Activated T-cell treated with anti-CD3 and anti-CD28 coated beads, Interleukin-2, amount 50 U/mL, for 4 hours (primary cell): ENCODE measurements around the gene ATP5MC3. TPM values are rescaled to one million over a fixed set of nuclear protein-coding genes. Genes with fewer than 3 reads are reported as not detected.
A peak's percentile ranks its signal among the peaks of the same experiment; 100 is the strongest.

Experiments used
- ATAC-seq, 2 donors: fragments of 200-7000 bp; cut with Tn5 transposase; one replicate each; pipeline ENCODE4 v1.10.0; 2021
- DNase-seq: peaks from one replicate; pipeline ENCODE4 v3.0.0-alpha.2; 2020
- H3K27me3 Mint-ChIP-seq: one replicate; pipeline ENCODE4 v1.8.0; 2021; ENCODE audit warnings: low read depth, mixed read lengths
- H3K36me3 Mint-ChIP-seq: one replicate; pipeline ENCODE4 v1.8.0; 2022; ENCODE audit warnings: mixed read lengths; ENCODE audit not compliant: insufficient read depth
- H3K4me1 Mint-ChIP-seq: one replicate; pipeline ENCODE4 v1.8.0; 2021; ENCODE audit warnings: low read depth, mixed read lengths
- H3K4me3 Mint-ChIP-seq: one replicate; pipeline ENCODE4 v1.8.0; 2021; ENCODE audit warnings: mild to moderate bottlenecking, moderate library complexity, mixed read lengths
- H3K9me3 Mint-ChIP-seq: one replicate; pipeline ENCODE4 v1.8.0; 2021; ENCODE audit warnings: mixed read lengths
- total RNA-seq, 3 donors: library from RNA; stranded (reverse); gene quantifications; one replicate each; pipeline ENCODE4 v1.2.1, GENCODE V29; 2021

ATP5MC3 gene
- total RNA-seq, 3 donors from 2014 or later: 348 to 407 (median 371) TPM

DNA sequence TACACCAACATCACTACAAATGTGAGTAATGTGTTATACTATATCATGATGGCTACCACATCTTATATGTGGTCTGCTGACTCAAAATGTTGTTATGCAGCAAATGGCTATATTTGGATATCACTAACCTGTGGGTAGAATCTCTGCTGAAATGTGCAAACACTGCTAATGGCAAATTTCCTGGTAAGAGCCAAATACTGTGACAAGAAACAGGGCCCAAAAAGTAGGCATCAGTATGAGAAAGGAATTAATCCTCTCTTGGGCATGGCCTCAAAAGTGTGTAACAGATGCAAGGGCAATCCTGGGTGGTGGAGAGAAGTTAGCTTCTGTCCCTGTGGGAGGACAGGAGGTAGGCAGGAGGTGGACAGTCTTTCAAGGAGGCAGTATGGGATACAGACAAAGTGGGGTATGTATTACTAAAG, 26.8 kb downstream of the ATP5MC3 start:
- H3K27me3 Mint-ChIP-seq: no peaks in the 10 kb centered on the region
- peaks cover 40% of the 10 kb centered on the region for H3K4me1 Mint-ChIP-seq
- H3K9me3 Mint-ChIP-seq: no peaks in the 10 kb centered on the region
- no peak overlapping the region for H3K4me3 Mint-ChIP-seq
- DNase-seq (no peak), ATAC-seq (peak; percentile 86 to 93)
- peaks cover 10% of the 10 kb centered on the region for H3K36me3 Mint-ChIP-seq

DNA sequence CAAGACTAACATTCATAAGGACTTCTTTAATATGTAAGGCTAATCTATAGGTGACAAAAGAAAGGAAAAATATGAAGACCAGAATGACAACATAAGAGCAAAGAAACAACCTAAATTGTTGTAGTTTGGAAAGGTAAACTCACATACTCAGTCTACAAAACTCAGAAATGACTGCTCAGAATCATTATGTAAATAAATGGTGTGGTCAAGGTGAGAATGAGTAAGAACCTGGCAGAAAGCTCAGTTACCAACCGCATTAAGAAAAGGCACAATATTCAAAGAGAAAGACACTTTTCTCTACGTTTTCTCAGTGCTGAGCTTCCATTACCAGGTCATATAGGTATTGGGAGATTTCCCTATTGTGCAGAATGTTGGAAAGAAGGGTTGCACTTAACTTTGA, 29.3 kb downstream of the ATP5MC3 start:
- Mint-ChIP-seq H3K4me1 (peaks cover 50% of the 10 kb centered on the region), H3K4me3 (no peak overlapping the region), H3K36me3 (peaks cover 25% of the 10 kb centered on the region), H3K9me3 (no peaks in the 10 kb centered on the region), H3K27me3 (no peaks in the 10 kb centered on the region)
- ATAC-seq (peak; percentile 54 to 59), DNase-seq (no peak)

- H3K4me3 Mint-ChIP-seq: no peak overlapping the region
- DNase-seq (no peak), ATAC-seq (no peak)
- H3K36me3 Mint-ChIP-seq: peaks cover 22% of the 10 kb centered on the region
- H3K9me3 Mint-ChIP-seq: no peaks in the 10 kb centered on the region
- no peaks in the 10 kb centered on the region for H3K27me3 Mint-ChIP-seq
- peaks cover 47% of the 10 kb centered on the region for H3K4me1 Mint-ChIP-seq
These were observed 29.7 kb downstream of the ATP5MC3 start for GRCh38 chr2:175151791-175152190.

- ATAC-seq (no peak), DNase-seq (no peak)
- peaks cover 30% of the 10 kb centered on the region for H3K4me1 Mint-ChIP-seq
- H3K27me3 Mint-ChIP-seq: no peaks in the 10 kb centered on the region
- H3K9me3 Mint-ChIP-seq: no peaks in the 10 kb centered on the region
- H3K36me3 Mint-ChIP-seq: peaks cover 31% of the 10 kb centered on the region
- H3K4me3 Mint-ChIP-seq: no peak overlapping the region
These were observed 34.3 kb downstream of the ATP5MC3 start for GRCh38 chr2:175147186-175147585.

- peaks cover 25% of the 10 kb centered on the region for H3K4me1 Mint-ChIP-seq
- no peak for ATAC-seq
- H3K27me3 Mint-ChIP-seq: no peaks in the 10 kb centered on the region
These were observed 37.8 kb downstream of the ATP5MC3 start for GRCh38 chr2:175143678-175144077.

GRCh38 chr2:175143191-175143590, 38.3 kb downstream of the ATP5MC3 start:
- Mint-ChIP-seq H3K4me1 (peaks cover 27% of the 10 kb centered on the region), H3K27me3 (no peaks in the 10 kb centered on the region), H3K4me3 (no peak overlapping the region), H3K36me3 (peaks cover 28% of the 10 kb centered on the region), H3K9me3 (no peaks in the 10 kb centered on the region)
- ATAC-seq (no peak), DNase-seq (no peak)

More at GRCh38 chr2:175143678-175144077, 37.8 kb downstream of the ATP5MC3 start:
- no peak overlapping the region for H3K4me3 Mint-ChIP-seq
- no peaks in the 10 kb centered on the region for H3K9me3 Mint-ChIP-seq
- no peak for DNase-seq
- H3K36me3 Mint-ChIP-seq: peaks cover 27% of the 10 kb centered on the region

GRCh38 chr2:175140332-175140731, 41.2 kb downstream of the ATP5MC3 start:
- Mint-ChIP-seq H3K9me3 (no peaks in the 10 kb centered on the region), H3K27me3 (no peaks in the 10 kb centered on the region), H3K4me1 (peaks cover 34% of the 10 kb centered on the region), H3K4me3 (no peak overlapping the region), H3K36me3 (peaks cover 24% of the 10 kb centered on the region)
- peak in 1 of 2 donors; percentile 63 for ATAC-seq
- no peak for DNase-seq

GRCh38 chr2:175137793-175138192, 43.7 kb downstream of the ATP5MC3 start:
- H3K4me1 Mint-ChIP-seq: peaks cover 35% of the 10 kb centered on the region

DNA sequence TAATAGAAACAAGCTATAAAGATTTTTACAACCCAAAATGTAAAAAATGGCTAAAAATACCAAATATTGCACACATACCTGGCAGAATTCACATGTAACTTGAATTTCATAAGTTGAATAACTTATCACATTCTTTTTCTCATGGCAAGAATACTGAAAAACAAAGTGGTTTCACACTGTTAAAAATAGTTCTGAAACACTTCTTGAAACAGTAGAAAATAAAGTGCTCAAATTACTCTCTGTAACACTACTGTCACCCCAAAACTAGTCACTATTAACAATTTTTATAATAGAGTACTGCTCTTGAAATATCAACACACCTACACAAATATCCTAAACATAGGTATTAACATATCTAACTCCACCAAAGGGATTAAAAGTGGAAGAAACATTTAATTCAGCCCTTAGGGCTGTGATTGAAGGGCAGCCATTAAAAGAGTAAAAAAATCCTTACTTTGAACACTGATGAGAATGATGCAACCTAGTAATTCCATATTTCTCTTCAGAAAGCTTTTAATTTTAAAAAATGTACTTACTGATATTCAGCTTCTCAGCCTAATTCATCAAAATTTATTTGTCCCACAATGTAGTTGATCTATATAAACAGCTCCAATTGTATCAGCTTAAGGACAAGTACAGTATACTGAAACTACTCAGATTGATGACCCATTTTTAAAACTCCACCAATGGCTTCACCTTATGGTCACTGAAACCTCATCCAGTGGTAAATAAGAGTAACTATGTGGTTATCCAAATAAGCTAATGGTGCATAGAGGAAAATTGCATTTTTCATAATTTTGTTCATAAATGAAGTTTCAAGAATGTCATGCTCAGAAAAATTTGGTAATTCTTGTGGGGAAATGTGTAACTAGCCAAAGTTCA, 44.9 kb downstream of the ATP5MC3 start:
- ATAC-seq (no peak), DNase-seq (no peak)
- H3K27me3 Mint-ChIP-seq: no peaks in the 10 kb centered on the region
- H3K4me3 Mint-ChIP-seq: no peak overlapping the region
- peaks cover 25% of the 10 kb centered on the region for H3K36me3 Mint-ChIP-seq
- H3K9me3 Mint-ChIP-seq: no peaks in the 10 kb centered on the region
- peaks cover 30% of the 10 kb centered on the region for H3K4me1 Mint-ChIP-seq

More at GRCh38 chr2:175137793-175138192, 43.7 kb downstream of the ATP5MC3 start:
- H3K36me3 Mint-ChIP-seq: peaks cover 29% of the 10 kb centered on the region
- H3K4me3 Mint-ChIP-seq: no peak overlapping the region
- no peaks in the 10 kb centered on the region for H3K27me3 Mint-ChIP-seq
- DNase-seq: no peak
- no peak for ATAC-seq
- H3K9me3 Mint-ChIP-seq: no peaks in the 10 kb centered on the region

GRCh38 chr2:175135862-175136261, 45.6 kb downstream of the ATP5MC3 start:
- Mint-ChIP-seq H3K4me1 (peaks cover 28% of the 10 kb centered on the region), H3K27me3 (no peaks in the 10 kb centered on the region), H3K9me3 (no peaks in the 10 kb centered on the region), H3K4me3 (no peak overlapping the region), H3K36me3 (peaks cover 22% of the 10 kb centered on the region)
- ATAC-seq (no peak), DNase-seq (no peak)

DNA sequence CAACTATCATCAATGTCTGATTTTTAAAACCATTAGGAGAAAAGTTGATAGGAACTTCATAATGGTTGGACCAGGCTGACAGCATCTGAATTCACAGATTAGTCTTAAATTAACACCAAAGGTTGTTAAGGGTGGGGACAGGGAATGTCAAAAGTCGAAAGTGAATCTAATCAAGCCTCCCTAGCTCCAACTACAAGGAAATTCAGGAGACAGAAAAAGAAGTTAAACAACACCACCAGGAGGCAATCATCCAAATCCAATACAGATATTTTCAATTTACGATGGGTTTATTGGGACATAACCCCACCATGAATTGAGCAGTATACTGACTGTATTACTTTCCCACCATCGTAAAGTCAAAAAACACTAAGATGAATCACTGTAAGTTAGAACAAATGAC, 46.3 kb downstream of the ATP5MC3 start:
- DNase-seq: no peak
- H3K27me3 Mint-ChIP-seq: no peaks in the 10 kb centered on the region
- H3K36me3 Mint-ChIP-seq: peaks cover 22% of the 10 kb centered on the region
- no peaks in the 10 kb centered on the region for H3K9me3 Mint-ChIP-seq
- peaks cover 26% of the 10 kb centered on the region for H3K4me1 Mint-ChIP-seq
- ATAC-seq: no peak
- no peak overlapping the region for H3K4me3 Mint-ChIP-seq

DNA sequence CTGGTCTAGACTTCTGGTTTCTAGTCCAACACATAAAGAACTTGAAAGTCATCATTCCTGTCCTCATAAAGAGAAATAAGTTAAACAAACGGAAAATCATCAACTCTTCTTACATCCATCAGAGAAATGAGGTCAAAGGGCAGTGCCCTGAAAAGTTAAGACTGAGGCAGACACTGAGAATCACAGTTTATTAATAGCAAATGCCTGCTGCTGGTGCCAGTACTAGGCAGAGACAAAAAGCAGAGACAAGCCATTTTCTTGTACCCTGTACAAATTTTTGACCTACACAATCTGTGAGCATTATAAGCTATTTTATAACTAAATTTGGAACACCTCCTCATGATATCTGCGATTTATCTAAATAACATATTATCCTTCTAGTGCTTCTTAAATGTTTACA, 50.3 kb downstream of the ATP5MC3 start:
- no peaks in the 10 kb centered on the region for H3K27me3 Mint-ChIP-seq
- peaks cover 34% of the 10 kb centered on the region for H3K36me3 Mint-ChIP-seq
- DNase-seq (no peak), ATAC-seq (no peak)
- H3K4me1 Mint-ChIP-seq: peaks cover 5% of the 10 kb centered on the region
- H3K4me3 Mint-ChIP-seq: no peak overlapping the region
- no peaks in the 10 kb centered on the region for H3K9me3 Mint-ChIP-seq

- H3K27me3 Mint-ChIP-seq: no peaks in the 10 kb centered on the region
- H3K4me1 Mint-ChIP-seq: peaks cover 10% of the 10 kb centered on the region
- no peaks in the 10 kb centered on the region for H3K9me3 Mint-ChIP-seq
- DNase-seq: no peak
- no peak for ATAC-seq
- H3K36me3 Mint-ChIP-seq: peaks cover 25% of the 10 kb centered on the region
- H3K4me3 Mint-ChIP-seq: no peak overlapping the region
These were observed 54.8 kb downstream of the ATP5MC3 start for GRCh38 chr2:175126661-175127060.
